Measurements from ENCODE around the gene CDK5RAP1.

Gene CDK5RAP1

GRCh38 chr20:33316343-33316742 lies 85.0 kb downstream of the CDK5RAP1 start:
- Histone ChIP-seq H3K36me3 (no peaks in the 10 kb centered on the region), H3K4me1 (ENCODE audit: control insufficient read depth in 1 of 2, insufficient read depth in 1 of 2, low read depth in 1 of 2, low read length in 1 of 2) (peaks cover 8 to 9% of the 10 kb centered on the region in 2 experiments), H3K4me3 (ENCODE audit: low read depth in 1 of 2, low read length in 1 of 2) (no peak overlapping the region), H3K27ac (no peak overlapping the region), H3K27me3 (peaks cover 22% of the 10 kb centered on the region), H3K9me3 (no peaks in the 10 kb centered on the region)
- TF ChIP-seq CTCF (IDR thresholded peaks at IDR 0.05): no peak

GRCh38 chr20:33313686-33314314 lies 87.5 kb downstream of the CDK5RAP1 start:
- H3K27me3 ChIP-seq: peaks cover 9% of the 10 kb centered on the region
- no peaks in the 10 kb centered on the region for H3K36me3 ChIP-seq
- H3K9me3 ChIP-seq: no peaks in the 10 kb centered on the region
- no peak for TF ChIP-seq CTCF (IDR thresholded peaks at IDR 0.05)
- peaks cover 30 to 33% of the 10 kb centered on the region in 2 experiments for H3K4me1 ChIP-seq (ENCODE audit: control insufficient read depth in 1 of 2, insufficient read depth in 1 of 2, low read depth in 1 of 2, low read length in 1 of 2)
- H3K4me3 ChIP-seq (ENCODE audit: low read depth in 1 of 2, low read length in 1 of 2): no peak overlapping the region
- H3K27ac ChIP-seq: no peak overlapping the region

- H3K4me1 ChIP-seq (ENCODE audit: control insufficient read depth in 1 of 2, insufficient read depth in 1 of 2, low read depth in 1 of 2, low read length in 1 of 2): peaks cover 30 to 33% of the 10 kb centered on the region in 2 experiments
- TF ChIP-seq CTCF (IDR thresholded peaks at IDR 0.05): no peak
- peaks cover 2% of the 10 kb centered on the region for H3K27me3 ChIP-seq
- H3K9me3 ChIP-seq: no peaks in the 10 kb centered on the region
- no peak overlapping the region for H3K4me3 ChIP-seq (ENCODE audit: low read depth in 1 of 2, low read length in 1 of 2)
- no peaks in the 10 kb centered on the region for H3K36me3 ChIP-seq
- H3K27ac ChIP-seq: no peak overlapping the region
Measured at GRCh38 chr20:33312583-33312982, 88.7 kb downstream of the CDK5RAP1 start.

GRCh38 chr20:33311996-33312395 lies 89.3 kb downstream of the CDK5RAP1 start:
- TF ChIP-seq CTCF (IDR thresholded peaks at IDR 0.05): no peak
- H3K27ac ChIP-seq: no peak overlapping the region
- no peaks in the 10 kb centered on the region for H3K27me3 ChIP-seq
- no peaks in the 10 kb centered on the region for H3K9me3 ChIP-seq
- H3K4me3 ChIP-seq (ENCODE audit: low read depth in 1 of 2, low read length in 1 of 2): no peak overlapping the region
- no peaks in the 10 kb centered on the region for H3K36me3 ChIP-seq
- peaks cover 30 to 33% of the 10 kb centered on the region in 2 experiments for H3K4me1 ChIP-seq (ENCODE audit: control insufficient read depth in 1 of 2, insufficient read depth in 1 of 2, low read depth in 1 of 2, low read length in 1 of 2)

- no peak for TF ChIP-seq CTCF (IDR thresholded peaks at IDR 0.05)
- Histone ChIP-seq H3K9me3 (no peaks in the 10 kb centered on the region), H3K4me1 (ENCODE audit: control insufficient read depth in 1 of 2, insufficient read depth in 1 of 2, low read depth in 1 of 2, low read length in 1 of 2) (peaks cover 30 to 33% of the 10 kb centered on the region in 2 experiments), H3K27ac (no peak overlapping the region), H3K36me3 (no peaks in the 10 kb centered on the region), H3K4me3 (ENCODE audit: low read depth in 1 of 2, low read length in 1 of 2) (no peak overlapping the region), H3K27me3 (no peaks in the 10 kb centered on the region)
Measured at GRCh38 chr20:33311011-33311410, 90.3 kb downstream of the CDK5RAP1 start.

All from neutrophil (primary cell).